Mesenchymal stem cell (in vitro differentiated cells and primary cell): ENCODE measurements around the gene IL26.
"Not testable (repeated sequence)": the region's sequence is repeated elsewhere in the genome, so short reads cannot be mapped to it uniquely, and the experiment has no call there.

ENCODE experiments used
- DNase-seq: peaks from one replicate; pipeline ENCODE4 v3.0.0-alpha.2; 2013
- H2AFZ ChIP-seq: one replicate; pipeline ENCODE4 v1.6.1; 2013; ENCODE audit warnings: low read depth, mild to moderate bottlenecking, control low read depth, inconsistent platforms, low read length, moderate library complexity
- H2AK5ac ChIP-seq: 2 replicates; pipeline ENCODE4 v1.6.1; 2013; ENCODE audit warnings: low read length, moderate library complexity, mild to moderate bottlenecking, inconsistent platforms; ENCODE audit not compliant: severe bottlenecking
- H2BK120ac ChIP-seq: one replicate; pipeline ENCODE4 v1.6.1; 2013; ENCODE audit warnings: low read depth, mild to moderate bottlenecking, inconsistent platforms, low read length, moderate library complexity
- H2BK12ac ChIP-seq, 2 experiments: one replicate each; pipeline ENCODE4 v1.6.1; 2013; ENCODE audit warnings: inconsistent platforms in 2 of 2, low read length in 2 of 2, mild to moderate bottlenecking in 2 of 2, moderate library complexity in 2 of 2, control low read depth in 1 of 2
- H2BK15ac ChIP-seq: one replicate; pipeline ENCODE4 v1.6.1; 2013; ENCODE audit warnings: mild to moderate bottlenecking, low read depth, inconsistent platforms; ENCODE audit not compliant: poor library complexity, severe bottlenecking
- H2BK5ac ChIP-seq: 2 replicates; pipeline ENCODE4 v1.6.1; 2013; ENCODE audit warnings: low read depth, mild to moderate bottlenecking, low read length, control low read depth, inconsistent platforms; ENCODE audit not compliant: poor library complexity, severe bottlenecking
- H3K14ac ChIP-seq, 2 experiments: one replicate each; pipeline ENCODE4 v1.6.1; 2013; ENCODE audit warnings: inconsistent platforms in 2 of 2, low read length in 2 of 2, control low read depth in 1 of 2, mild to moderate bottlenecking in 1 of 2, moderate library complexity in 1 of 2
- H3K18ac ChIP-seq, 2 experiments: one replicate each; pipeline ENCODE4 v1.6.1; 2013; ENCODE audit warnings: inconsistent platforms in 2 of 2, low read length in 2 of 2, control low read depth in 1 of 2, low read depth in 1 of 2, mild to moderate bottlenecking in 1 of 2
- H3K23ac ChIP-seq, 2 experiments: one replicate each; pipeline ENCODE4 v1.6.1; 2013; ENCODE audit warnings: inconsistent platforms in 2 of 2, low read length in 2 of 2, mild to moderate bottlenecking in 2 of 2, moderate library complexity in 2 of 2, control low read depth in 1 of 2
- H3K27ac ChIP-seq: 2 replicates; pipeline ENCODE4 v1.5.1; 2013; ENCODE audit warnings: mild to moderate bottlenecking, moderate library complexity, low read length, control low read depth, inconsistent platforms; ENCODE audit not compliant: poor library complexity, severe bottlenecking
- H3K27me3 ChIP-seq, 2 experiments: 2 replicates each; pipeline versions ENCODE4 v1.6.1 to v1.7.0; 2013; ENCODE audit warnings: low read length in 2 of 2, mild to moderate bottlenecking in 2 of 2, moderate library complexity in 2 of 2, control low read depth in 1 of 2, inconsistent platforms in 1 of 2; ENCODE audit not compliant: control insufficient read depth in 1 of 2, insufficient read depth in 1 of 2
- H3K36me3 ChIP-seq, 2 experiments: 2 replicates each; pipeline versions ENCODE4 v1.6.1 to v1.7.0; 2013; ENCODE audit warnings: low read length in 2 of 2, control low read depth in 1 of 2, inconsistent platforms in 1 of 2, low read depth in 1 of 2, mild to moderate bottlenecking in 1 of 2; ENCODE audit not compliant: insufficient read depth in 2 of 2, control insufficient read depth in 1 of 2
- H3K4ac ChIP-seq, 2 experiments: one replicate each; pipeline ENCODE4 v1.6.1; 2013; ENCODE audit warnings: inconsistent platforms in 2 of 2, low read length in 2 of 2, mild to moderate bottlenecking in 2 of 2, moderate library complexity in 2 of 2, control low read depth in 1 of 2, low read depth in 1 of 2
- H3K4me1 ChIP-seq: 2 replicates; pipeline ENCODE4 v1.6.1; 2013; ENCODE audit warnings: low read depth, low read length, control low read depth; ENCODE audit not compliant: control insufficient read depth, insufficient read depth
- H3K4me2 ChIP-seq: 2 replicates; pipeline ENCODE4 v1.6.1; 2013; ENCODE audit warnings: low read length, mild to moderate bottlenecking, inconsistent platforms; ENCODE audit not compliant: poor library complexity, severe bottlenecking
- H3K4me3 ChIP-seq, 2 experiments: 2 replicates each; pipeline versions ENCODE4 v1.5.1 to v1.7.0; 2013; ENCODE audit warnings: low read length in 2 of 2, mild to moderate bottlenecking in 2 of 2, control low read depth in 1 of 2, low read depth in 1 of 2; ENCODE audit not compliant: insufficient read depth in 1 of 2
- H3K79me1 ChIP-seq: replicated peaks from 2 replicates; pipeline ENCODE4 v1.6.1; 2013; ENCODE audit warnings: mild to moderate bottlenecking, control low read depth, low read length, inconsistent platforms; ENCODE audit not compliant: poor library complexity, severe bottlenecking
- H3K9ac ChIP-seq: 2 replicates; pipeline ENCODE4 v1.7.0; 2013; ENCODE audit warnings: mild to moderate bottlenecking, low read length, moderate library complexity
- H3K9me3 ChIP-seq: 2 replicates; pipeline ENCODE4 v1.7.0; 2013; ENCODE audit warnings: mild to moderate bottlenecking, low read length; ENCODE audit not compliant: control insufficient read depth
- H4K8ac ChIP-seq: one replicate; pipeline ENCODE4 v1.6.1; 2013; ENCODE audit warnings: inconsistent platforms, mild to moderate bottlenecking, low read length, moderate library complexity
- H4K91ac ChIP-seq: one replicate; pipeline ENCODE4 v1.6.1; 2013; ENCODE audit warnings: mild to moderate bottlenecking, low read length, inconsistent platforms
- WGBS: methylation state at CpG from one replicate; pipeline ENCODE4 v1.1.7; 2013; ENCODE audit warnings: mixed read lengths; 5-methylcytosine and 5-hydroxymethylcytosine counted together

The IL26 gene

DNA sequence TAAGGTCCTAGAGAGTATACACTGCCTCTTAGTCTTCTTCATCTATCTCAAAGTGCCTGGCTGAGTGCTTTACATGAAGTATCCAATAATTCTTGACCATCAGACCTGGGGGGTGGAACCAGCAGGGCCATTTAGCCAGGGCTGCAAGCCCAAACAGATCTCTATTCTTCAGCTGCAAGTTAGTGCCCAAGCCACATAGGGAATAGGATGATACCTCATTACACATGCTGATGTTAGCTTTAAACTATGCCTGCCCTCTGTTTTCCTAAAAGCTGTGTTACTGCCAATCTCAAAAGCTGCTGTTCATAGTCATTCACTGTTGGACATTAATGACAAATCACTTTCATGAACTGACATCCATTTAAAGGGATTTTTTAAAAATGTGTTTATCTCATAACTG lies 49.4 kb downstream of the IL26 start:
- Histone ChIP-seq H3K36me3 (no peaks in the 10 kb centered on the region), H3K27ac (no peak overlapping the region), H2BK15ac (no peak overlapping the region), H3K9me3 (no peaks in the 10 kb centered on the region), H4K91ac (no peak overlapping the region), H3K23ac (no peak overlapping the region), H3K14ac (no peak overlapping the region), H3K4me1 (no peaks in the 10 kb centered on the region), H2BK5ac (no peak overlapping the region), H3K4me3 (no peak overlapping the region), H3K9ac (no peak overlapping the region), H2BK12ac (no peak overlapping the region), H3K27me3 (peaks cover 0 to 36% of the 10 kb centered on the region in 2 experiments), H3K4me2 (no peak overlapping the region), H3K4ac (no peak overlapping the region), H4K8ac (no peak overlapping the region), H2BK120ac (no peak overlapping the region), H2AFZ (no peak overlapping the region), H2AK5ac (no peak overlapping the region), H3K79me1 (no peaks in the 10 kb centered on the region), H3K18ac (no peak overlapping the region)
- DNase-seq = no peak

DNA sequence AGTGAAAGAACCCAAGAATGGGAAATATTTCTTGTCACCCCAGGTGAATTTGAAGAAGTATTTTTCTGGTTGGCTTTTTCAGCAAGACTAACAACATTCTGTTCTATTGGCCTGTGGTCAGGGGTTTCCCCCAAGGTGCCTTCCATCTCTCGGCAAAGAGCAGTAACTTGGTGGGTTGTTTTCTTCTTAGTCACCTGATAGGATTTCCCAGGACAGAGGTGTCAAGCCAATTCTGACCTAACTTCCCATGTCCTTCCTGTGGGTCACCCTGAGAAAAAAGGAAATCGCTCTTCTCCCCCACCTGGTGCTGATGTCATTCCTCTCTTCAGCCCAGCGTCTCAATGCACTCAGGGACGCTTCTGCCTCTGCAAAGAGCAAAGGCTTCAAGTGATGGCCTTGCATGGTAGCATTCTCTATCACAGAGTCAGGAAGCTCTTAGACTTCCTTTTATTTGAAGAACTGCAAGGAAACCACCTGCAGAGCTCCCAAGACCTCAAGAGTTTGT lies 50.0 kb downstream of the IL26 start:
- 61% methylated on average over 4 of the region's 4 CpGs for WGBS
- H4K8ac ChIP-seq = no peak overlapping the region
- no peak overlapping the region for H3K18ac ChIP-seq

GRCh38 chr12:68174761-68175160 lies 50.8 kb downstream of the IL26 start:
- DNase-seq, H4K8ac ChIP-seq, H3K4ac ChIP-seq, H3K4me3 ChIP-seq, H3K18ac ChIP-seq, H3K4me1 ChIP-seq, H2BK5ac ChIP-seq, H3K23ac ChIP-seq, H3K9ac ChIP-seq, H2BK120ac ChIP-seq, H3K79me1 ChIP-seq, H3K4me2 ChIP-seq, H2AK5ac ChIP-seq, H3K14ac ChIP-seq, H2BK15ac ChIP-seq, H3K9me3 ChIP-seq, H2BK12ac ChIP-seq, H2AFZ ChIP-seq, H3K36me3 ChIP-seq, H3K27ac ChIP-seq, H4K91ac ChIP-seq: not testable (repeated sequence)
- H3K27me3 ChIP-seq = peaks cover 0 to 28% of the 10 kb centered on the region in 2 experiments
- no CpG with 5 or more reads among the region's 3 CpGs for WGBS

More for the DNA sequence above, 50.0 kb downstream of the IL26 start:
- Histone ChIP-seq H3K4me2 (no peak overlapping the region), H3K9ac (no peak overlapping the region), H3K27me3 (peaks cover 0 to 29% of the 10 kb centered on the region in 2 experiments), H2BK12ac (no peak overlapping the region), H2AFZ (no peak overlapping the region), H2BK5ac (no peak overlapping the region), H3K4me3 (no peak overlapping the region), H2BK15ac (no peak overlapping the region), H3K4ac (no peak overlapping the region), H3K14ac (no peak overlapping the region), H2BK120ac (no peak overlapping the region), H3K4me1 (no peaks in the 10 kb centered on the region), H3K27ac (no peak overlapping the region), H2AK5ac (no peak overlapping the region), H3K9me3 (no peaks in the 10 kb centered on the region), H3K36me3 (no peaks in the 10 kb centered on the region), H3K23ac (no peak overlapping the region), H4K91ac (no peak overlapping the region), H3K79me1 (no peaks in the 10 kb centered on the region)
- no peak for DNase-seq

DNA sequence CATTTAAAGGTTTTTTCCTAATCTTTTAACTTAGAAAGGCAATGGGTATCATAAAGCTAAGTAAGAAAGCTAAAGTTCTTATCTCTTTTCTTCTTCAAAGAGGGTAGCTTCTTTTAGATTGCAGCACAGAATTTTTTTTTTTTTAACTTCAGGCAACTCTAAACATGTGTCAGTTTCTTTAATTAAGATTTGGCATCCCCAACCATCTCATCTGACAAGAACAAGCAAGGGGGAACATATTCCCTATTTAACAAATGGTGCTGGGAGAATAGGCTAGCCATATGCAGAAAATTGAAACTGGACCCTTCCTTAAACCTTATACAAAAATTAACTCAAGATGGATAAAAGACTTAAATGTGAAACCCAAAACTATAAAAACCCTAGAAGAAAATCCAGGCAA lies 51.8 kb downstream of the IL26 start:
- Histone ChIP-seq H3K18ac (no peak overlapping the region), H2BK15ac (no peak overlapping the region), H3K14ac (no peak overlapping the region), H3K9ac (no peak overlapping the region), H4K8ac (no peak overlapping the region), H3K27me3 (peaks cover 0 to 33% of the 10 kb centered on the region in 2 experiments), H3K4me1 (no peaks in the 10 kb centered on the region), H3K79me1 (no peaks in the 10 kb centered on the region), H2BK12ac (no peak overlapping the region), H3K9me3 (no peaks in the 10 kb centered on the region), H3K4ac (no peak overlapping the region), H2AK5ac (no peak overlapping the region), H3K23ac (no peak overlapping the region), H2BK5ac (no peak overlapping the region), H2BK120ac (no peak overlapping the region), H3K4me2 (no peak overlapping the region), H4K91ac (no peak overlapping the region), H3K27ac (no peak overlapping the region), H3K4me3 (no peak overlapping the region), H3K36me3 (no peaks in the 10 kb centered on the region), H2AFZ (no peak overlapping the region)
- DNase-seq = no peak
